Gastrocnemius medialis (tissue), 4 donors: ENCODE results near the gene RRAGB. TPM values are rescaled to one million over a fixed set of nuclear protein-coding genes. Genes with fewer than 3 reads are reported as not detected.

Experiments
- ATAC-seq, 2 donors: fragments of 150-250 bp; one replicate each; pipeline ENCODE4 v1.9.1; 2016
- DNase-seq, 2 donors: peaks; one replicate each; pipeline ENCODE4 v3.0.0-alpha.2; 2019
- H3K27ac ChIP-seq, 4 donors: fragments of 200-600 bp; sonication (generic); 1 replicate in 1 of 4; 2 replicates in 3 of 4; pipeline ENCODE4 v1.5.1; 2016 to 2018; ENCODE audit warnings: mild to moderate bottlenecking in 2 of 4, moderate library complexity in 1 of 4
- H3K27me3 ChIP-seq, 3 donors: fragments of 200-600 bp; sonication (generic) in 2 of 3; 1 replicate in 1 of 3; 2 replicates in 2 of 3; pipeline versions ENCODE4 v1.5.1 to v1.6.0; 2016 to 2019; ENCODE audit warnings: mild to moderate bottlenecking in 1 of 3, moderate library complexity in 1 of 3
- H3K36me3 ChIP-seq, 2 donors: fragments of 200-600 bp; sonication (generic) in 1 of 2; one replicate each; pipeline ENCODE4 v1.5.1; 2017 to 2018
- H3K4me1 ChIP-seq, 2 donors: fragments of 200-600 bp; sonication (generic) in 1 of 2; one replicate each; pipeline ENCODE4 v1.5.1; 2016 to 2017; ENCODE audit warnings: mild to moderate bottlenecking in 2 of 2
- H3K4me3 ChIP-seq, 4 donors: fragments of 200-600 bp; sonication (generic) in 3 of 4; 1 replicate in 1 of 4; 2 replicates in 3 of 4; pipeline ENCODE4 v1.5.1; 2016 to 2019; ENCODE audit warnings: mild to moderate bottlenecking in 2 of 4
- H3K9me3 ChIP-seq, 3 donors: fragments of 200-600 bp; sonication (generic) in 2 of 3; 1 replicate in 1 of 3; 2 replicates in 2 of 3; pipeline ENCODE4 v1.5.1; 2016 to 2019
- POLR2A ChIP-seq, 2 donors: fragments of 450-650 bp; IDR thresholded peaks; one replicate each; pipeline ENCODE4 v1.6.1; 2017; ENCODE audit warnings: antibody characterized with exemption in 2 of 2, mild to moderate bottlenecking in 2 of 2, moderate library complexity in 2 of 2
- in situ Hi-C, 4 donors: fragments of 200-750 bp; cut with MboI; loops; one replicate each; pipeline versions ENCODE4 v1.15.0 to v1.8.0; 2017; ENCODE audit warnings: low sequenced_read_pairs in 4 of 4
- intact Hi-C: fragments of 100-400 bp; cut with DNase I; formaldehyde crosslinking; loops from one replicate; pipeline ENCODE4 v1.15.1; 2023; ENCODE audit warnings: low total_unique reads
- total RNA-seq, 4 donors: library from RNA; depleted of rRNA; stranded (reverse); fragments of >200 nt; gene quantifications; one replicate each; pipeline versions ENCODE4 v1.1.0 to v1.2.3, GENCODE V29; 2016
- TF ChIP-seq, protein P1 (sequence below), 5 experiments: fragments of 450-650 bp in 3 of 5; fragments of 200-600 bp in 2 of 5; sonication (generic) in 2 of 5; IDR thresholded peaks in 4 of 5; conservative IDR thresholded peaks in 1 of 5; 1 replicate in 4 of 5; 2 replicates in 1 of 5; pipeline ENCODE4 v1.5.1; 2016 to 2019; ENCODE audit warnings: antibody characterized with exemption in 5 of 5, mild to moderate bottlenecking in 3 of 5, moderate library complexity in 3 of 5

RRAGB gene
- total RNA-seq, 4 donors from 2014 or later = 2.8 to 20.9 (median 7.4) TPM

DNA sequence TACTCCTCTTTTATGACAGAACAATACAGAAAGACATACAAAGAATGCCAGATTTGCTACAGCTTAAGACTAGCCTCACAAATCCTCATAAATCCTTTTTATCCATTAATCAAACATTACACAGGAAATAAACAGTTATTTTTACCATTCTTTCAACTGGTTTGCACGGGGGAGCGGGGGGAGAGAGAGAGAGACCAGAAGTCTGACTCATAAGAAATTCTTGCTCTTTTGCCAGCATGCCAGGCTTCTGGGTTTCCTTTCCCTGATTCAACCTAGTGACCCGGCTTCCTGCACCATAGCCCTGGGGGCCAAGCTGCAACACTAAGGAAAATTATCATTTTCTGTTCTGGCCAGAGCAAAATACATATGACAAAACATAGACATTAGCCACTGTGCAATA lies 6.8 kb upstream of the RRAGB start:
- no peak overlapping the region for H3K27ac ChIP-seq
- in situ Hi-C loops (loop anchor here (25.0 kb wide), 5 partner anchors 98 to 1073 kb away; partner anchors contain the start of genes FOXR2 (in 1 of the 4), NBDY (in 1 of the 4) and USP51 (in 1 of the 4)), intact Hi-C loops (no loop called here)
- no peaks in the 10 kb centered on the region for H3K27me3 ChIP-seq
- no peaks in the 10 kb centered on the region for H3K4me1 ChIP-seq
- H3K4me3 ChIP-seq = no peak overlapping the region
- H3K36me3 ChIP-seq = no peaks in the 10 kb centered on the region
- TF ChIP-seq, protein P1, sequence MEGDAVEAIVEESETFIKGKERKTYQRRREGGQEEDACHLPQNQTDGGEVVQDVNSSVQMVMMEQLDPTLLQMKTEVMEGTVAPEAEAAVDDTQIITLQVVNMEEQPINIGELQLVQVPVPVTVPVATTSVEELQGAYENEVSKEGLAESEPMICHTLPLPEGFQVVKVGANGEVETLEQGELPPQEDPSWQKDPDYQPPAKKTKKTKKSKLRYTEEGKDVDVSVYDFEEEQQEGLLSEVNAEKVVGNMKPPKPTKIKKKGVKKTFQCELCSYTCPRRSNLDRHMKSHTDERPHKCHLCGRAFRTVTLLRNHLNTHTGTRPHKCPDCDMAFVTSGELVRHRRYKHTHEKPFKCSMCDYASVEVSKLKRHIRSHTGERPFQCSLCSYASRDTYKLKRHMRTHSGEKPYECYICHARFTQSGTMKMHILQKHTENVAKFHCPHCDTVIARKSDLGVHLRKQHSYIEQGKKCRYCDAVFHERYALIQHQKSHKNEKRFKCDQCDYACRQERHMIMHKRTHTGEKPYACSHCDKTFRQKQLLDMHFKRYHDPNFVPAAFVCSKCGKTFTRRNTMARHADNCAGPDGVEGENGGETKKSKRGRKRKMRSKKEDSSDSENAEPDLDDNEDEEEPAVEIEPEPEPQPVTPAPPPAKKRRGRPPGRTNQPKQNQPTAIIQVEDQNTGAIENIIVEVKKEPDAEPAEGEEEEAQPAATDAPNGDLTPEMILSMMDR (IDR thresholded peaks at IDR 0.05 in 4 of 5, conservative IDR thresholded peaks at IDR 0.05 in 1 of 5) = no peak
- TF ChIP-seq POLR2A (IDR thresholded peaks at IDR 0.05) = no peak
- DNase-seq (no peak), ATAC-seq (no peak)
- no peaks in the 10 kb centered on the region for H3K9me3 ChIP-seq

DNA sequence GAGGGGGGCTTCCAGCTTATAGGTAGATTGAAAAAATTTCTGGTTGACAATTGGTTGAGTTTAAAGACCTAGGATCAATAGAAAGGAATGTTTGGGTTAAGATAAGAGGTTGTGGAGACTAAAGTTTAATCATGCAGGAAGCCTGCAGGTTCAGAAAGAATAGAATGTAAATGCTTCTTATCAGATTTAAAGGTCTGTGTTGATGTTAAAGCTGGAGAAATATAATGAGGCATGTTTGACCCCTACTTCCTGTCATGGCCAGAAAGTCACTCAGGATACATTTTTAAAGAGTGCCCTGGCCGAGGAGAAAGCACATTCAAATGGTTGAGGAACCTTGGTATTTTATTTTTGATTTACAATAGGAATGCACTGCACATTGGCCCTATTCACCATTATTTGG lies 3.9 kb upstream of the RRAGB start:
- Histone ChIP-seq H3K27ac (no peak overlapping the region), H3K4me1 (peaks cover 3% of the 10 kb centered on the region in 2 donors), H3K9me3 (no peaks in the 10 kb centered on the region), H3K4me3 (no peak overlapping the region), H3K27me3 (no peaks in the 10 kb centered on the region), H3K36me3 (no peaks in the 10 kb centered on the region)
- no peak for DNase-seq
- intact Hi-C loops = no loop called here
- TF ChIP-seq, protein P1 (IDR thresholded peaks at IDR 0.05 in 4 of 5, conservative IDR thresholded peaks at IDR 0.05 in 1 of 5) = no peak
- in situ Hi-C loops = loop anchor here (25.0 kb wide), 5 partner anchors 101 to 1076 kb away; partner anchors contain the start of genes FOXR2 (in 1 of the 4), NBDY (in 1 of the 4) and USP51 (in 1 of the 4)
- ATAC-seq = no peak

DNA sequence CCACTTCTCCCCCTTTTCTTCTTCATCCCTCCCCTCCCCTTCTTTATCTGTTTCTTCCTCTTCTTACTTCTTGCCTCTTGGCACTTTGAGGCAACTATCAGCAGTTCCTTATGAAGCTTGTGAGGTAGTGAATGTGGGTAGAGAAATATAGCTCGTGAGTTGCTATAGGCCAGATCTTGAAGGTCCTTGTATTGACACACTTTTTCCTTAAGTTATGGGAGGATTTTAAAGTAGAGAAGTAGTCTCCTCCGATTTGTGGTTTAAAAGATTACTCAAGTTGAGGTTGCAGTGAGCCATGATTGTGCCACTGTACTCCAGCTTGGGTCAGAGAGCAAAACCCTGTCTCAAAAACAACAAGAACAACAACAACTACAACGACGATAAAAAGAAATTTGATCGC lies 3.4 kb upstream of the RRAGB start:
- no peak for ATAC-seq
- no peaks in the 10 kb centered on the region for H3K9me3 ChIP-seq
- intact Hi-C loops = no loop called here

DNA sequence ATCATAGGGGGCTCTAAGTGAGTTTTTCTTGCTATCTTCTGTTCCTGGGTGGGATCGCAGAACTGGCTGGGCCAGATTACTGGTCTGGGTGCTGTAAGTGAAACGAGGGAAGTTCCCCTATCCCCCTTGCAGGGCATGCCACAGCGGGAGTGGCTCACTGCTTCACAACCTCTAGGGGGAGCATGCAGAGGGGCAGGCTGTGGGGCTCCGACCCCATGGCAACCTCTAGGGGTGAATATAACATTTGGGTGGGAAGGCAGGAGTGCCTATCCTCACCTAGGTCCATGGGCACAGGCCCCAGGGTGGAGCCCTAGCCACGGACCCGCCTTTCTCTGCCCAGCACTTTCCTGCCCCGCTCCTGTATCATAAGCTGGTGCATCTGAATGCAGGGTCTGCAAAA lies 1.7 kb upstream of the RRAGB start:
- no peaks in the 10 kb centered on the region for H3K9me3 ChIP-seq
- in situ Hi-C loops = loop anchor here (25.0 kb wide), 5 partner anchors 104 to 1079 kb away; partner anchors contain the start of genes FOXR2 (in 1 of the 4), NBDY (in 1 of the 4) and USP51 (in 1 of the 4)
- H3K4me1 ChIP-seq = peaks cover 5 to 12% of the 10 kb centered on the region in 2 donors
- DNase-seq = no peak
- H3K4me3 ChIP-seq = no peak overlapping the region
- TF ChIP-seq, protein P1 (IDR thresholded peaks at IDR 0.05 in 4 of 5, conservative IDR thresholded peaks at IDR 0.05 in 1 of 5) = no peak
- no peak for TF ChIP-seq POLR2A (IDR thresholded peaks at IDR 0.05)
- ATAC-seq = no peak
- intact Hi-C loops = loop anchor here (5.0 kb wide), 2 partner anchors 714 to 1274 kb away; partner anchors contain the start of genes APEX2 and TSR2
- H3K36me3 ChIP-seq = no peaks in the 10 kb centered on the region
- no peaks in the 10 kb centered on the region for H3K27me3 ChIP-seq
- H3K27ac ChIP-seq = no peak overlapping the region

More for the DNA sequence above, 3.4 kb upstream of the RRAGB start:
- peaks cover 5 to 8% of the 10 kb centered on the region in 2 donors for H3K4me1 ChIP-seq
- DNase-seq = no peak
- in situ Hi-C loops = loop anchor here (25.0 kb wide), 5 partner anchors 102 to 1077 kb away; partner anchors contain the start of genes FOXR2 (in 1 of the 4), NBDY (in 1 of the 4) and USP51 (in 1 of the 4)
- TF ChIP-seq, protein P1 (IDR thresholded peaks at IDR 0.05 in 4 of 5, conservative IDR thresholded peaks at IDR 0.05 in 1 of 5) = no peak
- no peak for TF ChIP-seq POLR2A (IDR thresholded peaks at IDR 0.05)
- H3K36me3 ChIP-seq = no peaks in the 10 kb centered on the region
- no peak overlapping the region for H3K27ac ChIP-seq
- no peak overlapping the region for H3K4me3 ChIP-seq
- no peaks in the 10 kb centered on the region for H3K27me3 ChIP-seq
